Upper lobe of left lung (tissue), 4 donors: ENCODE results near the gene MEGF6.

ENCODE experiments used
- POLR2A ChIP-seq, 4 donors: fragments of 450-650 bp; IDR thresholded peaks; one replicate each; pipeline ENCODE4 v1.5.1; 2016 to 2017; ENCODE audit warnings: antibody characterized with exemption in 4 of 4, mild to moderate bottlenecking in 2 of 4
- POLR2AphosphoS5 ChIP-seq, 2 donors: sonication (generic); formaldehyde crosslinking; IDR thresholded peaks; one replicate each; pipeline ENCODE4 v1.5.1; 2017; ENCODE audit warnings: antibody characterized with exemption in 2 of 2

- TF ChIP-seq POLR2A (IDR thresholded peaks at IDR 0.05) = no peak
- TF ChIP-seq POLR2AphosphoS5 (IDR thresholded peaks at IDR 0.05) = no peak
These were observed 41.0 kb downstream of the MEGF6 start for GRCh38 chr1:3570066-3570986.
